ENCODE data around the gene HMGCR.

- no peak for TF ChIP-seq CTCF (IDR thresholded peaks at IDR 0.05)
- TF ChIP-seq POLR2A (IDR thresholded peaks at IDR 0.05), result no peak
These were observed 18.2 kb downstream of the HMGCR start for GRCh38 chr5:75355236-75355635.
